ENCODE measurements around the gene GNGT2.

DNA sequence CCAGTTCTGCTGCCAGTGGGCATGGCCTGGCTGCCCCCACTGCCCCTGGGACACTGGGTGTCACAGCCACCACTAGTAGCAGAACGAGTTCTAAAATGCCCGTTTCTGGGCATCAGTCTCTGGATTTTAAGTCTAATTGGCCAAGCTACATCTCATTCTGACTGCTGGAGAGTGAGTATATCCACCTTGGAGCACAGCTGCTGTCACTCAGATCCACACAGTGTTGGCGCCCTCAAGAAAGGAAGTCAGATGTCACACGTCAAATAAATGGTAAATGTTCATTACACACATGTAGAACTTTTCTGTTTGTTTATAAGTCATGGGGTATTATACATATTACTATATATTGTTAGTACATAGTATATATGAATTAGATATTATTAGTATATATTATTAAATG is 19.4 kb downstream of the GNGT2 start:
- TF ChIP-seq, protein P1, sequence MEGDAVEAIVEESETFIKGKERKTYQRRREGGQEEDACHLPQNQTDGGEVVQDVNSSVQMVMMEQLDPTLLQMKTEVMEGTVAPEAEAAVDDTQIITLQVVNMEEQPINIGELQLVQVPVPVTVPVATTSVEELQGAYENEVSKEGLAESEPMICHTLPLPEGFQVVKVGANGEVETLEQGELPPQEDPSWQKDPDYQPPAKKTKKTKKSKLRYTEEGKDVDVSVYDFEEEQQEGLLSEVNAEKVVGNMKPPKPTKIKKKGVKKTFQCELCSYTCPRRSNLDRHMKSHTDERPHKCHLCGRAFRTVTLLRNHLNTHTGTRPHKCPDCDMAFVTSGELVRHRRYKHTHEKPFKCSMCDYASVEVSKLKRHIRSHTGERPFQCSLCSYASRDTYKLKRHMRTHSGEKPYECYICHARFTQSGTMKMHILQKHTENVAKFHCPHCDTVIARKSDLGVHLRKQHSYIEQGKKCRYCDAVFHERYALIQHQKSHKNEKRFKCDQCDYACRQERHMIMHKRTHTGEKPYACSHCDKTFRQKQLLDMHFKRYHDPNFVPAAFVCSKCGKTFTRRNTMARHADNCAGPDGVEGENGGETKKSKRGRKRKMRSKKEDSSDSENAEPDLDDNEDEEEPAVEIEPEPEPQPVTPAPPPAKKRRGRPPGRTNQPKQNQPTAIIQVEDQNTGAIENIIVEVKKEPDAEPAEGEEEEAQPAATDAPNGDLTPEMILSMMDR (IDR thresholded peaks at IDR 0.05) = no peak
- TF ChIP-seq POLR2A (IDR thresholded peaks at IDR 0.05) (no peak), EP300 (IDR thresholded peaks at IDR 0.05) (no peak)
